ENCODE data around the gene MTAP.

Gene MTAP

DNA sequence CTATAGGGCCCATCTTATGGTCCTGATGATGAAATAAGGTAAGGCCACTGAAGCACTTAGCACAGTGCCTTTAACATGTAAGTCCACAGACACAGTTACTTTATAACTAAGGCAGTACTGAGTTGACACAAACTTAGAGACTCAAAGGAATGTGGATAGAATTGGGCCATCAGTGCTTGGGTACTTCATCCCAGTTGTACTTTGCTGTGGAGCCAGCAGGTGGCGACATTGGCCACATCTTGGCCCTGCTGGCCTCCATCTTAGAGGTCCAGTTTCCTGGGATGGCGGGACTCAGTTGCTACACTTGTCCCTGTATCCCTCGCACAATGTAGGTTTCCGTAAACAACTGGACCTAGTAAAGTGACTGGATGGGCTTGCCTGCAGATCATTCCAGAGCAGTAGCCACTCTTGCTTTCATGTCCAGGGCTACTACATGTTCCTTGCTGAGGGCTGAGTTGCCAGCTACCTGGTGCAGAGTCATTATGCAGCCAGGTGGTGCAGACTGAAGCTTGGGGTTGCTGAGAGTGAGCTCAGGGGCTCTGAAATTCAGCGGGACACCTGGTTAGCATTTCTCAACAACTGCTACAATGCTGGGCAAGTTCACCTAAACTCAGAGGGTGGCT, 10.6 kb downstream of the MTAP start:
- Histone ChIP-seq H3K36me3 (replicated peaks; ENCODE audit: low read depth, low read length) (no peaks in the 10 kb centered on the region), H3K4me3 (ENCODE audit: low read length) (no peak overlapping the region), H3K4me1 (ENCODE audit: low read length) (no peaks in the 10 kb centered on the region), H3K79me2 (ENCODE audit: low read length) (no peaks in the 10 kb centered on the region), H2AFZ (ENCODE audit: low read depth, low read length) (no peak overlapping the region), H3K9ac (ENCODE audit: low read length) (no peak overlapping the region), H3K27ac (ENCODE audit: low read length) (no peak overlapping the region), H3K27me3 (ENCODE audit: low read depth, low read length) (no peaks in the 10 kb centered on the region), H4K20me1 (ENCODE audit: insufficient read depth, low read length) (no peaks in the 10 kb centered on the region), H3K4me2 (ENCODE audit: low read length) (no peak overlapping the region), H3K9me3 (ENCODE audit: insufficient read depth, low read length) (no peaks in the 10 kb centered on the region)
- TF ChIP-seq EZH2phosphoT487 (IDR thresholded peaks at IDR 0.05; ENCODE audit: low read depth), result no peak
- TF ChIP-seq, protein P1, sequence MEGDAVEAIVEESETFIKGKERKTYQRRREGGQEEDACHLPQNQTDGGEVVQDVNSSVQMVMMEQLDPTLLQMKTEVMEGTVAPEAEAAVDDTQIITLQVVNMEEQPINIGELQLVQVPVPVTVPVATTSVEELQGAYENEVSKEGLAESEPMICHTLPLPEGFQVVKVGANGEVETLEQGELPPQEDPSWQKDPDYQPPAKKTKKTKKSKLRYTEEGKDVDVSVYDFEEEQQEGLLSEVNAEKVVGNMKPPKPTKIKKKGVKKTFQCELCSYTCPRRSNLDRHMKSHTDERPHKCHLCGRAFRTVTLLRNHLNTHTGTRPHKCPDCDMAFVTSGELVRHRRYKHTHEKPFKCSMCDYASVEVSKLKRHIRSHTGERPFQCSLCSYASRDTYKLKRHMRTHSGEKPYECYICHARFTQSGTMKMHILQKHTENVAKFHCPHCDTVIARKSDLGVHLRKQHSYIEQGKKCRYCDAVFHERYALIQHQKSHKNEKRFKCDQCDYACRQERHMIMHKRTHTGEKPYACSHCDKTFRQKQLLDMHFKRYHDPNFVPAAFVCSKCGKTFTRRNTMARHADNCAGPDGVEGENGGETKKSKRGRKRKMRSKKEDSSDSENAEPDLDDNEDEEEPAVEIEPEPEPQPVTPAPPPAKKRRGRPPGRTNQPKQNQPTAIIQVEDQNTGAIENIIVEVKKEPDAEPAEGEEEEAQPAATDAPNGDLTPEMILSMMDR (IDR thresholded peaks at IDR 0.05; ENCODE audit: low read depth, low read length), result no peak

DNA sequence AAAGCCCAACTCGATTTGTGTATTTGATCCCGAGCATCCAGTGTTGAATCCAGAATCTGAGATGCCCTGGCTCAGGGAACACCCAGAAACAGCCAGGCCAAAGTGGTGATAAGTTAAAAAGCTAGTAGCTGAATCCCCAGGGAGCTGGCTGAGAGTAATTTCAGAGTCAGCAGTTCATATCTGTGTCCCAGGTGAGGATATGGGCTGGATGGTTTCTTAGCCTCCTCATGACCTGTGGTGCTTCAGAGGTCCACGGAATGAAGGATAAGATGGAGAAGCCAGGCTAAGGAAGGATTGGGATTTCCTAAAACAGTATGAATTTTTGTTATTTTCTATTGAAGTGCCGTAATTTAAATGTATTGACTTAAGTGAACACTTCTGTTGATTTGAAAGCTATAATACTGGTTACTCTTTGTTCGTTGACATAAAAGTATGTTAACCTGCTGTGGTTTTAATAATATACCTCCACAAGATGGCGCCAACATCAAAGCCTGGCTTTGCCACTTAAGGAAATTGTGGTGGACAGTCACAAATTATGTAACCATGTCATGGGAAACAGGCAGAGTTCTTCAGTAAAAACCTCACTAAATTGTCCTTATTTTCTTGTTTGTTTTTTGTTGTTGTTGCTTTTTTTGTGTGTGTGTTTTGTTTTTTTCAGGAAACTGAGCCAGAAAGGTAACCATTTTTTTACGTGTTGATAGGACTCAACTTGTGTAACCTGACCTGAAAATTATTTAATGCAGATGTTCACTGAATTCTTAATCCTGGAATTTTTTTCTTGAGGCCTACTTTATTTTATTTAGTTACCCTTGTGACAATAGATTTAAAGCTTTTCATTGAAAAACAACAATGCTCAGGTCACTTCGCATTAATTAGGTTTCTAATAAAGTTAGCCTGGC, 11.4 kb downstream of the MTAP start:
- no peaks in the 10 kb centered on the region for H3K79me2 ChIP-seq (ENCODE audit: low read length)
- H4K20me1 ChIP-seq (ENCODE audit: insufficient read depth, low read length), result no peaks in the 10 kb centered on the region
- H3K27ac ChIP-seq (ENCODE audit: low read length), result no peak overlapping the region
- no peak overlapping the region for H2AFZ ChIP-seq (ENCODE audit: low read depth, low read length)
- no peaks in the 10 kb centered on the region for H3K27me3 ChIP-seq (ENCODE audit: low read depth, low read length)
- no peaks in the 10 kb centered on the region for H3K4me1 ChIP-seq (ENCODE audit: low read length)
- no peak overlapping the region for H3K4me2 ChIP-seq (ENCODE audit: low read length)
- H3K9ac ChIP-seq (ENCODE audit: low read length), result no peak overlapping the region
- H3K36me3 ChIP-seq (replicated peaks; ENCODE audit: low read depth, low read length), result no peaks in the 10 kb centered on the region
- TF ChIP-seq EZH2phosphoT487 (IDR thresholded peaks at IDR 0.05; ENCODE audit: low read depth), result no peak
- TF ChIP-seq, protein P1 (IDR thresholded peaks at IDR 0.05; ENCODE audit: low read depth, low read length), result no peak
- H3K4me3 ChIP-seq (ENCODE audit: low read length), result no peak overlapping the region
- no peaks in the 10 kb centered on the region for H3K9me3 ChIP-seq (ENCODE audit: insufficient read depth, low read length)

DNA sequence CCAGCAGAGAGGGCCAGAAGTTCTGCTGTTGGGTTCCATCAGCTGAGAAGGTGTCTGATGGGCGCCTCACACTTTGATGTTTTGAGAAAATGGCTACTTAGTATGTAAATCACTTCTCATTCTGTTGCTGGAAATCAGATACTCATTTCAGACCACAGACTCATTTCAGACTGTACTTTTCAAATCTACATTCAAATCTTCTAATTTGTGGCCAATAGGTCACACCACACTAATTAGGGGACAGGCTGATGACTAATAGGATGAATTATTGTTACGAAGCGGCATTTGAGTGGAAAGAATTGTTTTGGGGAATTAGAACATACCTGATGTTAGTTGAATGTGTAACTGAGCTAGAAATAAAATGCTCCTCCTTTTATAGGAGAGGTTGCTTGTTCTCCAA, 13.2 kb downstream of the MTAP start:
- Histone ChIP-seq H3K4me2 (ENCODE audit: low read length) (no peak overlapping the region), H3K36me3 (replicated peaks; ENCODE audit: low read depth, low read length) (no peaks in the 10 kb centered on the region), H3K9ac (ENCODE audit: low read length) (no peak overlapping the region), H2AFZ (ENCODE audit: low read depth, low read length) (no peak overlapping the region), H3K4me1 (ENCODE audit: low read length) (no peaks in the 10 kb centered on the region), H3K27ac (ENCODE audit: low read length) (no peak overlapping the region), H3K79me2 (ENCODE audit: low read length) (no peaks in the 10 kb centered on the region), H3K27me3 (ENCODE audit: low read depth, low read length) (no peaks in the 10 kb centered on the region), H3K4me3 (ENCODE audit: low read length) (no peak overlapping the region), H3K9me3 (ENCODE audit: insufficient read depth, low read length) (no peaks in the 10 kb centered on the region), H4K20me1 (ENCODE audit: insufficient read depth, low read length) (no peaks in the 10 kb centered on the region)
- no peak for TF ChIP-seq EZH2phosphoT487 (IDR thresholded peaks at IDR 0.05; ENCODE audit: low read depth)
- TF ChIP-seq, protein P1 (IDR thresholded peaks at IDR 0.05; ENCODE audit: low read depth, low read length), result no peak

DNA sequence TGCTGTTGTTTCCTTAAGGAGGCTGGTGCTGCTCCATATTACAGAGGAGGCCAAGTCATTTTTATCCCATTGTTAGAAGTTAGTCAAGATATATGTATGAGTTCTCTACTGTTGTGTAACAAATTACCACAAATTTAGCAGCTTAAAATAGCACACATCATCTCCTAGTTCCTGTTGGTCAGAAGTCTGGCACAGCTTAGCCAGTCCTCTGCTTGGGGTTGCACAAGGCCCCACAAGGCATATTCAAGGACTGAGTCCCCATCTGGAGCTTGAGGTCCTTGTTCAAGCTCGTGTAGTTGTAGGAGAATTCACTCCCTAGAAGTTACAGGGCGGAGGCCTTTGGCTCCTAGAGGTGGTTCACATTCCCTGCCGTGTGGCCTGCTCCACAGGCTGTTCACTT, 14.7 kb downstream of the MTAP start:
- no peaks in the 10 kb centered on the region for H3K9me3 ChIP-seq (ENCODE audit: insufficient read depth, low read length)
- no peaks in the 10 kb centered on the region for H4K20me1 ChIP-seq (ENCODE audit: insufficient read depth, low read length)
- no peak overlapping the region for H3K4me2 ChIP-seq (ENCODE audit: low read length)
- H3K79me2 ChIP-seq (ENCODE audit: low read length), result no peaks in the 10 kb centered on the region
- H3K27me3 ChIP-seq (ENCODE audit: low read depth, low read length), result no peaks in the 10 kb centered on the region
- TF ChIP-seq, protein P1 (IDR thresholded peaks at IDR 0.05; ENCODE audit: low read depth, low read length), result no peak
- TF ChIP-seq EZH2phosphoT487 (IDR thresholded peaks at IDR 0.05; ENCODE audit: low read depth), result no peak
- no peaks in the 10 kb centered on the region for H3K4me1 ChIP-seq (ENCODE audit: low read length)
- H3K4me3 ChIP-seq (ENCODE audit: low read length), result no peak overlapping the region
- no peaks in the 10 kb centered on the region for H3K36me3 ChIP-seq (replicated peaks; ENCODE audit: low read depth, low read length)
- H2AFZ ChIP-seq (ENCODE audit: low read depth, low read length), result no peak overlapping the region
- H3K27ac ChIP-seq (ENCODE audit: low read length), result no peak overlapping the region
- H3K9ac ChIP-seq (ENCODE audit: low read length), result no peak overlapping the region
